ENCODE results near the gene STRIP2. TPM values are rescaled to one million over a fixed set of nuclear protein-coding genes. Genes with fewer than 3 reads are reported as not detected.

Gene STRIP2
- total and polyA plus RNA-seq, 2 of the 13 experiments (the other 11 are each of a cell fraction or from before 2014, with no cell fraction given): 3.9 to 8.2 TPM

GRCh38 chr7:129433847-129434674 lies at the start of gene STRIP2 (continued):
- TF ChIP-seq PATZ1 (CRISPR knock-in tag; IDR thresholded peaks at IDR 0.05) (peak; percentile 80), THRA (CRISPR knock-in tag; IDR thresholded peaks at IDR 0.05; ENCODE audit: borderline replicate concordance) (no peak), TBL1XR1 (IDR thresholded peaks at IDR 0.05; ENCODE audit: borderline replicate concordance, low read length, partially characterized antibody) (no peak), MXI1 (IDR thresholded peaks at IDR 0.05; ENCODE audit: borderline replicate concordance, low read depth, low read length) (peak; percentile 56; the same call in 2 of the 3 replicates), RERE (CRISPR knock-in tag; IDR thresholded peaks at IDR 0.05; ENCODE audit: low read depth) (no peak), RFXAP (CRISPR knock-in tag; IDR thresholded peaks at IDR 0.05; ENCODE audit: borderline replicate concordance) (0 out of 2 replicates have a peak, but pooled peaks have one; percentile 27), EED (CRISPR knock-in tag; IDR thresholded peaks at IDR 0.05) (peak; percentile 38; the same call in 1 of the 2 replicates), MED8 (CRISPR knock-in tag; IDR thresholded peaks at IDR 0.05; ENCODE audit: insufficient replicate concordance) (no peak), ZNF556 (CRISPR knock-in tag; IDR thresholded peaks at IDR 0.05; ENCODE audit: borderline replicate concordance) (peak; percentile 45; the same call in 1 of the 2 replicates), SMYD3 (CRISPR knock-in tag; IDR thresholded peaks at IDR 0.05) (peak; percentile 47; the same call in 1 of the 2 replicates), ZBTB46 (CRISPR knock-in tag; IDR thresholded peaks at IDR 0.05; ENCODE audit: borderline replicate concordance) (no peak), ZNF800 (CRISPR knock-in tag; IDR thresholded peaks at IDR 0.05) (peak; percentile 67; the same call in 1 of the 2 replicates)
